ENCODE measurements around the gene TRIM67.

The TRIM67 gene

DNA sequence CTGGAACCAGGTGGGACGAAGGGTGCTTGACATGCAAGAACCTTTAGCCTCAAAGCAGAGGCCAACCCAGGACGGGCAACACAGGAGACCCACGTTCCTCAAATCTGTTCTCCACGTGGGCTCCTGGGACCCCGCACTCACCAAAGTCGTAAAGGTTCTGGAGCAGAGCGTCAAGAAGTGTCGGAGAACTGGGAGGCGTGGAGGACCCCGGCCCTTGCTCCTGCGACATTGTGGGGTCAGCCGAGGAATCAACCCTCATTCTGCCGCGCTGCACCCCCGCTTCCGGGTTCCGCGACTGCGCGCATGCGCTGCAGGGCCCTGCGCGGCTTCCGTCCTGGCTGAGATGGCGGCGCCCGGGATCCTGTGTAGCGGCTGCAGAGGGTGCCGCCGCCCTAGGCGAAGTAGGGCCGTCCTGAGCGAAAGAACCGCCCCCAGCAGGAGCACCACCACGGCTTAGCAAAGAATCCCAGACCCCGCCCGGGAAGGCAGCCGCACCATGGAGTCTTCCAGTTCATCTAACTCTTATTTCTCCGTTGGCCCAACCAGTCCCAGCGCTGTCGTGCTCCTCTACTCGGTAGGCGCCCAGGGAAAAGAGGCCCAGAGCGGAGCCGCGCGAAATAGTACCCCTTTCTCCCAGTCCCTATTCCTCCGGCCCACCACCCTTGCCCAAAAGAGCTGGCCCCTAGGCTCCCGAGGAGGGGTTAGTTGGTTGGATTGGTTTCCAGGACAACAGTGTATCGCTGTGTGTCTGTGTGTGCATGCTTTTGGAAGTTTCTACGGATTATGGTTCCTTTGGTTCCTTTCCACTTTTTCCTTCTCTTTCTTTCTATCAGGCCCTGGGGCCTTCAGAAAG, 79.3 kb downstream of the TRIM67 start, which contains the start of gene GNPAT:
TSS of gene GNPAT (plus strand) at position 330 of the 853 bp plus-strand sequence. CDS start at position 497, 167 bp downstream.
- H3K27me3 Mint-ChIP-seq: no peaks in the 10 kb centered on the region
- peaks cover 67% of the 10 kb centered on the region for H3K4me1 Mint-ChIP-seq
- peak; percentile 84 to 88 for DNase-seq (ENCODE audit: low spot score in 2 of 2)
- H3K27ac Mint-ChIP-seq (ENCODE audit: low read depth): peak within 1 kb of the TSS; percentile 97
- ATAC-seq (replicated peaks; ENCODE audit: extremely low read depth, poor library complexity, severe bottlenecking): peak; percentile 98
- H3K4me3 Mint-ChIP-seq: peak within 1 kb of the TSS; percentile 97
- H3K9me3 Mint-ChIP-seq: no peaks in the 10 kb centered on the region
- H3K36me3 Mint-ChIP-seq (ENCODE audit: insufficient read depth): peaks cover 30% of the 10 kb centered on the region

DNA sequence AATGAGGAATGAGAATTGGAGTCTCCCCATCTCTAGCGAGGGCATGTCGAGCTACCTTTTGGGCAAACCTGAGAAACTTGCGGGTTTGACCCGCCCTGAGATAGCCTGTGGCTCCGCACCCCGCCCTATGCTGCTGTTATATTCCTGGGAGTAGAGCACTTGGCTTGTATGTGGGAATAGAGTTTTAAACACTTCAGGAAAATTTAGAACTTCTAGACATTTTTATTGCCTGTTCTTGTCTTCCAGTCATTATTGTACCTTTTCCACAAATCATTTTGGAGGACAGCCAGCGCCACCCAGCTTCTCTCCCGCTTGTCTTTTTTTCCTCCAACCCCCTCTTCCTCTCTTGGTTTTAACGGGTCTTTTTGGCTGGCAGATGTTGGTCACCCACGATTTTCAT, 79.9 kb downstream of the TRIM67 start:
- H3K36me3 Mint-ChIP-seq (ENCODE audit: insufficient read depth): peaks cover 30% of the 10 kb centered on the region
- H3K27ac Mint-ChIP-seq (ENCODE audit: low read depth): peak overlapping the region; percentile 97
- no peaks in the 10 kb centered on the region for H3K9me3 Mint-ChIP-seq
- peaks cover 62% of the 10 kb centered on the region for H3K4me1 Mint-ChIP-seq
- ATAC-seq (replicated peaks; ENCODE audit: extremely low read depth, poor library complexity, severe bottlenecking) (no peak), DNase-seq (ENCODE audit: low spot score in 2 of 2) (no peak)
- H3K27me3 Mint-ChIP-seq: no peaks in the 10 kb centered on the region
- peak overlapping the region; percentile 97 for H3K4me3 Mint-ChIP-seq

DNA sequence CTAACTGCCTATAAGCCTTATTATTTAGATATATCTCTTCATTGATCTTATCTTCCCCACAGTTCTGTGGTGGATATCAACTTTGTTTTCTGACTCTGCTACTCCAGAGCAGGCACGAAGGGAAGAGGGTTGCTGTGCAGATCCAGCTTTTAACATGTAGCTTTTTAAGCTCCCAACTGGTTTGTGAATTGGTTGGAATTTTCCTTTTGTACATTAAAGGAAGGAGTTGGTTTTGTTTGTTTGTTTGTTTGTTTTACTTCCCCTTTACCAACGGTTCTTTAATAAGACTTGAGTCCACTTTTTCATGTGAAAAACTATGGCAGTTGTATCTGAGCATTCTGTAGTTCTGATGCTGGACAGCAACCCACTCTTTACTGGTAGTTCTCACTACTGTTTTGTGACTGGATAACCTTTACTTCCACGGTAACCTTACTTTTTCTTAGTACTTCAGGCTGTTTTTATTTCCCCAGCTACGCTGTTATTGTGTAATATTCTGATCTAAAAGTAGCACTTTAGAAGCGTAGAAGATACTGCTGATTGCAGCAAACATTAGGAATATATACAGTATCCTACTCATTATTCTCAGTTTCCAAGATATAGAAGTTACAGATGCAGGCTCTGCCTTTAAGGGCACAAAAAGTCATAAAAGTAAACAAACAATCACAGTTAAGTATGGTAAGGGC, 80.8 kb downstream of the TRIM67 start:
- peaks cover 27% of the 10 kb centered on the region for H3K36me3 Mint-ChIP-seq (ENCODE audit: insufficient read depth)
- H3K27me3 Mint-ChIP-seq: no peaks in the 10 kb centered on the region
- peak overlapping the region; percentile 97 for H3K4me3 Mint-ChIP-seq
- peak overlapping the region; percentile 97 for H3K27ac Mint-ChIP-seq (ENCODE audit: low read depth)
- ATAC-seq (replicated peaks; ENCODE audit: extremely low read depth, poor library complexity, severe bottlenecking) (no peak), DNase-seq (ENCODE audit: low spot score in 2 of 2) (no peak)
- H3K4me1 Mint-ChIP-seq: peaks cover 69% of the 10 kb centered on the region
- H3K9me3 Mint-ChIP-seq: no peaks in the 10 kb centered on the region

DNA sequence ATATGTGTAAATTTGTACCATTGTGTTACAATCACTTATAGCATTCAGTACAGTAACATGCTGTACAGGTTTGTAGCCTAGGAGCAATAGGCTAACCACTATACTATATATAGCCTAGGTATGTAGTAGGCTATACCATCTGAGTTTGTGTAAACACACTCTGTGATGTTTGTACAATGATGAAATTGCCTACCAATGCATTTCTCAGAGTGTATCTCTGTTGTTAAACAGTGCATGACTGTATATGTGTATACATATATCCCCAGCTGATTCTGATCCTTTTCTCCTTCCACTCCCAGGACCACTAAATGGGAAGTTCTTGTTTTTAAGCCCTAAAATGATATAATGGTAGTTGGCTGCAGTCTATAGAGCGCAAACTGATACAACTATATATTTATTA, 86.9 kb downstream of the TRIM67 start:
- peaks cover 16% of the 10 kb centered on the region for H3K36me3 Mint-ChIP-seq (ENCODE audit: insufficient read depth)
- H3K4me1 Mint-ChIP-seq: peaks cover 54% of the 10 kb centered on the region
- ATAC-seq (replicated peaks; ENCODE audit: extremely low read depth, poor library complexity, severe bottlenecking): no peak
- no peak overlapping the region for H3K4me3 Mint-ChIP-seq
- no peak overlapping the region for H3K27ac Mint-ChIP-seq (ENCODE audit: low read depth)
- H3K27me3 Mint-ChIP-seq: no peaks in the 10 kb centered on the region
- H3K9me3 Mint-ChIP-seq: no peaks in the 10 kb centered on the region
- DNase-seq (ENCODE audit: low spot score in 2 of 2): no peak

DNA sequence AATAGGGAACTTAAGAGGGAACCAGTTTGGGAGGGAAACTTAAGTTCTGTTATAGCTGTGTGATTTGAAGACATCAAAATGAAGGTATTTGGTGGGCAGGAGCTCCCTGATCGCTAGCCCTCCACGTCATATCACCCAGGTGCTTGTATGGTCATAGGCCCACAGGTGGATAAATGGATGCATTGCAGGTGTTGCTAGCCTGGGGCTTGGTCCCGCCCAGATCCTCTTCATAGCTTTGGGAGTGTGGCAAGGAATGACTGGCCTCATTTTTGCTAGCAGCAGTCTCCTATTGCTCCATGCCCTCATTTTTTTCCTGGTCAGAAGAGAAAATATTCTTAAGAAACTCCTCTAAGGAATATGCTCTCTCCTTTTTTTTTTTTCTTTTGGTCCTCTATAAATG, 90.5 kb downstream of the TRIM67 start:
- Mint-ChIP-seq H3K36me3 (ENCODE audit: insufficient read depth) (peaks cover 30% of the 10 kb centered on the region), H3K27me3 (no peaks in the 10 kb centered on the region), H3K27ac (ENCODE audit: low read depth) (no peak overlapping the region)

DNA sequence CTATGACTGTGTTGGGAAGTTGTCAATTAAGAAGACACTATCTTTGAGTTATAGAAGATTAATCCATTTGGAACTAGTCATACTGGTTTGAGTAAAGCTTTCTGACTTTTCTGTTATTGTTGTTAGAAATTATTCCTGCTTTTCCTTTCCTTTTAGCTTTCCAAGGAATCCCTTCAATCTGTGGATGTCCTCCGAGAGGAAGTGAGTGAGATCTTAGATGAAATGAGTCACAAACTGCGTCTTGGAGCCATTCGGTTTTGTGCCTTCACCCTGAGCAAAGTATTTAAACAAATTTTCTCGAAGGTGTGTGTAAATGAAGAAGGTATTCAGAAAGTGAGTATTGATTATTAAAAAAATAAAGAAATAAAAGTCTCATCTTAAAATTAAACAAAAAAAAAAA, 98.5 kb downstream of the TRIM67 start:
- Mint-ChIP-seq H3K27ac (ENCODE audit: low read depth) (no peak overlapping the region), H3K27me3 (no peaks in the 10 kb centered on the region), H3K4me1 (no peaks in the 10 kb centered on the region), H3K9me3 (no peaks in the 10 kb centered on the region), H3K4me3 (no peak overlapping the region), H3K36me3 (ENCODE audit: insufficient read depth) (peaks cover 56% of the 10 kb centered on the region)
- no peak for ATAC-seq (replicated peaks; ENCODE audit: extremely low read depth, poor library complexity, severe bottlenecking)
- DNase-seq (ENCODE audit: low spot score in 2 of 2): no peak

More for the DNA sequence above, 90.5 kb downstream of the TRIM67 start:
- DNase-seq (ENCODE audit: low spot score in 2 of 2) (no peak), ATAC-seq (replicated peaks; ENCODE audit: extremely low read depth, poor library complexity, severe bottlenecking) (no peak)
- peaks cover 33% of the 10 kb centered on the region for H3K4me1 Mint-ChIP-seq
- H3K9me3 Mint-ChIP-seq: no peaks in the 10 kb centered on the region
- no peak overlapping the region for H3K4me3 Mint-ChIP-seq

DNA sequence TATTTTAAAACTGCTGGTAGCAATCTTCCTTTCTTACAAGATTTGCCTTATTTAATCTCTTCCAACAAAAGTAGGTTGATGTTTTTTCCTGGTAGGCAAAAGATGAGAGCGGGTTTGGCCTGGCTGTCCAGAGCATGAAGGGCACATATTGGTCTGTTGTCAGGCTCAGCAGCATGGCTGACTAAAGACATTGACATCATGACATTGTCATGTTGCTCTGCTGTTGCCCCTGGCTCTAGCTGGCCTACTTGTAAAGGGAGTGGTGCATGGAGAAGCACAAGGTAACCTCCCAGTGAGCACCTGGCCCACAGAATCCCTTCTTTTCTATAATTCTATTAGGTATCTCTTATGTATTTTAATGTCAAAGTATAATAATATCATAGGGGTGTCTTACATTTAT, 102.8 kb downstream of the TRIM67 start:
- H3K9me3 Mint-ChIP-seq: no peaks in the 10 kb centered on the region
- no peaks in the 10 kb centered on the region for H3K27me3 Mint-ChIP-seq
- H3K4me1 Mint-ChIP-seq: no peaks in the 10 kb centered on the region
- DNase-seq (ENCODE audit: low spot score in 2 of 2) (no peak), ATAC-seq (replicated peaks; ENCODE audit: extremely low read depth, poor library complexity, severe bottlenecking) (no peak)
- peaks cover 55% of the 10 kb centered on the region for H3K36me3 Mint-ChIP-seq (ENCODE audit: insufficient read depth)
- no peak overlapping the region for H3K27ac Mint-ChIP-seq (ENCODE audit: low read depth)
- no peak overlapping the region for H3K4me3 Mint-ChIP-seq

DNA sequence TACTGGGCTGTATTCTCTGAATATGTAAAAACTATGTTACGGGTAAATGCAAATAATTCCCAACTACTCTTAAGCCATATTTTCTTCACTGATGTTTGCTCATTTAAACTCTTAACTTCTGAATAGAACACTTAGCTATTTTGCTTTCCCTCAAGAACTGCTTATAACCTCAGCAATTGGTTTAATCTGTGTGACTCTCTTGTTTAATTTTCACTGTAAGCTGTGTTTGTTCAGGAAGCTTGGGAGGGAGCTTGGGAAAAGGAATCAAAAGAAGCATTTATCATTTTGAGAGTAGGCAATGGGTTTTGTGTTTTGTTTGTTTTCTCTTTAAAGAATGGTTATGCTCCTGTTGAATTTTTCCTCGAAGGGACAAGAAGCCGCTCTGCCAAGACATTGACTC, 103.5 kb downstream of the TRIM67 start:
- H3K9me3 Mint-ChIP-seq: no peaks in the 10 kb centered on the region
- ATAC-seq (replicated peaks; ENCODE audit: extremely low read depth, poor library complexity, severe bottlenecking) (no peak), DNase-seq (ENCODE audit: low spot score in 2 of 2) (no peak)
- no peak overlapping the region for H3K4me3 Mint-ChIP-seq
- no peaks in the 10 kb centered on the region for H3K4me1 Mint-ChIP-seq
- H3K36me3 Mint-ChIP-seq (ENCODE audit: insufficient read depth): peaks cover 49% of the 10 kb centered on the region
- no peaks in the 10 kb centered on the region for H3K27me3 Mint-ChIP-seq
- no peak overlapping the region for H3K27ac Mint-ChIP-seq (ENCODE audit: low read depth)

DNA sequence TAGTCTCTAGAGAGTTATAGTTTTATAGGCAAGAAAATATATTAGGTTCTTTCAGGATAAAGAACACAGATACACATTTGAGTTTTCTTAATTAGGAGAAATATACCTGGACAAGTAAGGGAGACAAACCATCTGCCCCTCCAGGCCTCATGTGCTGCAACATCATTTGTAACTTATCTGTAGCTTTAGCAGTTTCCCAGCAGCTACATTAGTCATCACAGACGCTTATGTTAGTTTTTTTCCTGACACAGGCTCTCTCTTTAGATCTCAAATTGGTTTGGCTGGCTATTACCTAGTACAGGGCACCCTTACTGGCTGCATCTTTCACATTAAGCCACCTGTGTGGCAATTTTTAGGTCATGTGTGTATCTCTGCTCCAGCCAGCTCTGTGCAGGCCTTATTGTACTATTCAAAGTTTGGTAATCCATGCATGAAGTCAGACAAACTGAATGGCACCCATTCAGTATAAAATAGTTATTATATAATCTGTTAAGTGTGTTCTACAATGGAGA, 105.0 kb downstream of the TRIM67 start:
- Mint-ChIP-seq H3K36me3 (ENCODE audit: insufficient read depth) (peaks cover 45% of the 10 kb centered on the region), H3K27me3 (no peaks in the 10 kb centered on the region), H3K27ac (ENCODE audit: low read depth) (no peak overlapping the region), H3K4me3 (no peak overlapping the region), H3K4me1 (no peaks in the 10 kb centered on the region), H3K9me3 (no peaks in the 10 kb centered on the region)
- no peak for ATAC-seq (replicated peaks; ENCODE audit: extremely low read depth, poor library complexity, severe bottlenecking)
- DNase-seq (ENCODE audit: low spot score in 2 of 2): no peak

Measured in central memory CD8-positive, alpha-beta T cell (primary cell).